ENCODE results near the gene FBXL19.

The FBXL19 gene

DNA sequence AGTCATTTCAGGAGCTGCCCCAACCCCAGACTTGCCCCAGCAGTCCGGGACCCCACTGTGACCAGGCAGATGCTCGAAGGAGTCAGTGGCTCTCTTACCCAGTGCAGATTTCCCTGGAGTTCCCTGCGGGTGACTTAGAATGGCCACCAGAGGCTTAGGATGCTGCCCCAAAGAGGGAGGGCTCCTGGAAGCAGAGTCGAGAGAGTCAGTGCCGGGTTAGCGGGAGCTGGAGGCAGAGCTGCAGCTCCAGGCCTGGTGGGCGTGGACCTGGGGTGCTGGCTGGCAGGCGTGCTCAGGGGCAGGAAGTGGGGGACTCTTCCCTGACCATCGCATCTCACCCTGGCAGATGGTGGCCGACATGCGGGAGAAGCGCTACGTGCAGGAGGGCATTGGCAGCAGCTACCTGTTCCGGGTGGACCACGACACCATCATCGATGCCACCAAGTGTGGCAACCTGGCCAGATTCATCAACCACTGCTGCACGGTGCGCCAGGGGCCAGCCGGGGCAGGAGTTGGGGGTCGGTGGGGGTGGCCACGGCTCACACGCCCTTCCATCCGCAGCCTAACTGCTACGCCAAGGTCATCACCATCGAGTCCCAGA is 60.0 kb downstream of the FBXL19 start:
- no peak for TF ChIP-seq CTCF (IDR thresholded peaks at IDR 0.05; ENCODE audit: low read depth, low read length)
- no peak overlapping the region for H3K4me3 ChIP-seq (ENCODE audit: low read depth, low read length)

DNA sequence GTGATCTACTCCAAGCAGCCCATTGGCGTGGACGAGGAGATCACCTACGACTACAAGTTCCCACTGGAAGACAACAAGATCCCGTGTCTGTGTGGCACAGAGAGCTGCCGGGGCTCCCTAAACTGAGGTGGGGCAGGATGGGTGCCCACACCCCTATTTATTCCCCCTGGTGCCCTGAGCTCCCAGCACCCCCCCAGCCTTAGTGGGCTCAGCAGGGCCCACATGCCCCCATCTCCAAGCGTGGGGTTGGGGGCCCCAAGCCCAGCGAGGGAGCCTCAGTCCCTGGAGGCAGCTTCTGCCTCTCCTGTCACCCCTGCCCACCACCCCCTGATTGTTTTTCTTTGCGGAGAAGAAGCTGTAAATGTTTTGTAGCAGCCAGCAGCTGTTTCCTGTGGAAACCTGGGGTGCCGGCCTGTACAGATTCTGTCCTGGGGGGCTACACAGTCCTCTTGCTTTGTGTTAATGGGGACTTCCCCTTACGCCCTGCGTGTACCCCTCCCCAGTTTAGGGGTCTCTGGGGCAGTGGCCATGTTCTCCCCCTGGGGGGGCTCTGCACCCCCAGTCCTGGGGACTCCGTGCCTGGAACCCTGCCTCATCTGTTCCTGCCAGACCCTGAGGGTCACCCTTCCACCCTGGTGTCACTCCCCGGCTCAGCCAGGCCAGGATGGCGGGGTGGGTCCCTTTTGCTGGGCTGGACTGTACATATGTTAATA is 60.7 kb downstream of the FBXL19 start:
- no peak overlapping the region for H3K4me3 ChIP-seq (ENCODE audit: low read depth, low read length)
- no peak for TF ChIP-seq CTCF (IDR thresholded peaks at IDR 0.05; ENCODE audit: low read depth, low read length)

DNA sequence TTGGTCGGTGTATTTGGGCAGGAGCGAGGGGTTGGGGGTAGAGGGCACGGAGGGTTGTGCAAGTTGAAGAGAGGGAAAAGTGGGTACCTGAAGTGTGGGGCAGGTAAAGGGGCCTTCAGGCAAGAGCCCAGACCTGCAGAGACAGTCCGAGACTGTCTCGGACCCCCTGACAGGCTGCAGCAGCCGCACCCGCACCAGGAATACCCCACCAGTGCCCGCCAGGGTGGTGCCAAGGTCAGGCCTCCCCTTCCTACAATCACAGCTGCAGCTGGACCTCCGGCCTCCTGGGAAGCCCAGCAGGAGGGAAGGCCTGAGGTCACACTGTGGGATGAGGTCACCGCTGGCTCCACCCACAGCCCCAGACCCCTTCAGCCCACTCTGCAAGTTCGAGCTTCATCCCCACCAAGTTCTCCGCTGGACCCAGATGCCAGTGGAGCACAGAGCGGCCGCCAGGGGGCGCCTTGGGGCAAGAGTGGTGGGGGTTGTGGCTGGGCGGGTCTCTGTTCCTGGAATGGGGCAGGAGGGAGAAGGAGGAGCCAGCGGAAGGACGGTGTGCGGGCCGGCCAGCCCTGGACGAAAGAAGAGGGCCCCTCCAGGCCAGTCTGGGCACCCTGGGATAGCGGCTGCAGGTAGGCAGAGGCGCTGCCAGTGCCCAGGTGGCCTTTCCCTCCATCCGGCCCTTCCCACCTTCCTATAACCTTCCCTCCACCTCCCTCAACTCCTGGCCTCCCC is 61.5 kb downstream of the FBXL19 start, which contains the start of gene HSD3B7:
TSS of gene HSD3B7 (plus strand) at position 539 of the 732 bp plus-strand sequence. CDS start 452 bp downstream, outside the sequence.
- peak; percentile 82 for TF ChIP-seq CTCF (IDR thresholded peaks at IDR 0.05; ENCODE audit: low read depth, low read length)
- peak within 1 kb of the TSS; percentile 38 for H3K4me3 ChIP-seq (ENCODE audit: low read depth, low read length)

DNA sequence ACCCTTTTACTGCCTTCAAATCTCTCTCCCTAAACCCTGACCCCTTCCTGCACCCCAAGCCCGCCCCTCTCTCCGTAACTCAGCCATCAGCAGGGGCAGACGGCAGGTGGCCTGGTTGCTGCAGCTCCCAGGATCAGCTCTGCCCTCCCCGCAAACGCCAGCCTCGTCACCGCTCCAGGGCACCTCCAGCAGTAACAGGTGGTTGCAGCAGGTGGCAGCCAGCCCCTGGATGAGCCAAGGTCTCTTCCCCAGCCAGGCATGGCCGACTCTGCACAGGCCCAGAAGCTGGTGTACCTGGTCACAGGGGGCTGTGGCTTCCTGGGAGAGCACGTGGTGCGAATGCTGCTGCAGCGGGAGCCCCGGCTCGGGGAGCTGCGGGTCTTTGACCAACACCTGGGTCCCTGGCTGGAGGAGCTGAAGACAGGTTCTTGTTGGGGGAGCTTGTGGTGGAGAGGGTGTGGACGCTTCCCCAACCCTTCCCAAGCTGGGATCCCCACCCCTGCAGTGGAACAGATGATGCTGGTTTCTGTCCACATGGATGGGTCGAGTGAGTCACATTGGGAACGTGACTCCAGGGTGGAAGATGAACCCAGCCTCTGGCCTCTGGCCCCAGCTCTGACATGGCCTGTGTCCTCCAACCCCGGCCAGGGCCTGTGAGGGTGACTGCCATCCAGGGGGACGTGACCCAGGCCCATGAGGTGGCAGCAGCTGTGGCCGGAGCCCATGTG is 62.2 kb downstream of the FBXL19 start:
- TF ChIP-seq CTCF (IDR thresholded peaks at IDR 0.05; ENCODE audit: low read depth, low read length): no peak
- peak overlapping the region; percentile 38 for H3K4me3 ChIP-seq (ENCODE audit: low read depth, low read length)

- H3K4me3 ChIP-seq (ENCODE audit: low read depth, low read length): no peak overlapping the region
- no peak for TF ChIP-seq CTCF (IDR thresholded peaks at IDR 0.05; ENCODE audit: low read depth, low read length)
These were observed 63.0 kb downstream of the FBXL19 start for GRCh38 chr16:30986129-30986991.

- no peak overlapping the region for H3K4me3 ChIP-seq (ENCODE audit: low read depth, low read length)
- TF ChIP-seq CTCF (IDR thresholded peaks at IDR 0.05; ENCODE audit: low read depth, low read length): no peak
These were observed 64.3 kb downstream of the FBXL19 start for GRCh38 chr16:30987581-30988190.

Measured in WI38 (cell line).